NCI-H1417 treated with DMSO at 0.1 percent for 48 hours (cell line): Measurements from ENCODE around the gene HELZ2.

Experiments used
- DNase-seq: peaks from one replicate; lab custom pipeline; 2025; lab: John Stamatoyannopoulos, UW

Gene HELZ2

GRCh38 chr20:63538204-63539091 lies 35.6 kb downstream of the HELZ2 start:
- DNase-seq = peak; percentile 60

DNA sequence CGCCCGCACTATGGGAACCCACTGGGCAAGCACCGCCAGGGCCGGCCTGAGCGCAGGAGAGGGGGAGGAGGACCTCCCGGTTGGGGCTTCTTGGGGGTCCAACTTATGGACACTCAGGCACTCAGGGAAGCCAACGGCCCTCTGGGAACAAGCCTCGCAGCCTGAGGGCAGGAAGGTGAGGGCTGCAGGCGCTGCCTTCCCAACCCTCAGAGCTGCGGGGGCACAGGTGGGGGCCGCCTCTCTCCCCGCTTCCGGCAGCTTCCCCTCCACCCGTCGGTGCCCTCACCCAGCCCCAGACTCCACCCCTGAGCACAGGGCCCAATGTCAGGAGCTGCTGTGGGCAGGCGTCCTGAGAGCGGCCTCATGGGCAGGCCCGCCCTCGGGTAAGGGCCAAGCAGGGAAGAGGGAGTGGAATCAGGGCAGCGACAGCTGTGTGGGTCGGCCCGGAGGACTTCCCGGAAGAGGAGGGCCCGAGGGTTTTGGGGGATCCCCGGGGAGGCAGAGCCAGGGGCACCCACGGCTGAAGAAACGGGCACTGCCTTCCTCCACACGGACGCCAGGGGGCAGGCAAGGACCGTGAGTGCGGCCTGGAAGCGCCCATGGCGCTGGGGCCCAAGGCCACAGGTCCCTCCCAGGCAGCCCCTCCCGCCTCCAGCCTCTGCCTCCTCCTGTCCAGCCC lies 36.4 kb downstream of the HELZ2 start:
- peak; percentile 43 for DNase-seq

- no peak for DNase-seq
Observed at GRCh38 chr20:63536997-63537524, 37.0 kb downstream of the HELZ2 start, which contains the start of gene PTK6. TSS of gene PTK6 (minus strand) at chr20:63537376. CDS start at chr20:63537314, 62 bp downstream.

DNA sequence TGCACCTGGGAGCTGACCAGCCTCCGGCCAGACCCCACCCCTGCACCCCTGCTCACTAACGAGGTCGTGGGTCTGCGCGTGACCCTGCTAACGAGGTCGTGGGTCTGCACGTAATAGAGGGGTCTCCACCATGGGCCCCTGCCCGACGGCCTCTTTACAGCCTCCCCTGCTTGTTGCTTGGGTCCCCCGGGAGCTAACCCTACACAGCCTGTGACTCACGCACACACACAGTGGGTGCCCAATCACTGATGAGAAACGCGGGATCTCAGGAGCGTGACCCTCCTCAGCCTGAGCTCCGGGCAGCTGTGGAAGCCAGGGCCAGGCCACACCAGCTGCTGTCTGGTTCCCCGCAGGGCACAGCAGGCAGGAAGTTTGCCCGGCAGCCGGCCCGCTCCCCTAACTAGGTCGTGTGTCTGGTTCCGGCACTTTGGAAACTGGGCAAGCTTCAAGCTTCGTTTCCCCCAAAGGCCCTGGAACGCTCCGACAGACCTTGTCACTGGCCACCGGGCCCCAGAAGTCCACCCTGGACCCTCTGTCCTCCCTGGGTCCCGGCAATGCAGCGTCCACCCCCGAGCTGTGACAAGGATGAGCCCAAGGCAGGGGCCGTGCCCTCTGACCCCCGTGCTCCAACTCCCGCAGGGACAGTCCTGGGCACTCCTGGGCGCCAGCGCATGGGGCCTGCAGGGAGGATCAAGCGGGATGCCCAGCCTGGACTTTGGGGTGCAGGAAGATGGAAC lies 37.6 kb downstream of the HELZ2 start:
- DNase-seq = peak; percentile 50

DNA sequence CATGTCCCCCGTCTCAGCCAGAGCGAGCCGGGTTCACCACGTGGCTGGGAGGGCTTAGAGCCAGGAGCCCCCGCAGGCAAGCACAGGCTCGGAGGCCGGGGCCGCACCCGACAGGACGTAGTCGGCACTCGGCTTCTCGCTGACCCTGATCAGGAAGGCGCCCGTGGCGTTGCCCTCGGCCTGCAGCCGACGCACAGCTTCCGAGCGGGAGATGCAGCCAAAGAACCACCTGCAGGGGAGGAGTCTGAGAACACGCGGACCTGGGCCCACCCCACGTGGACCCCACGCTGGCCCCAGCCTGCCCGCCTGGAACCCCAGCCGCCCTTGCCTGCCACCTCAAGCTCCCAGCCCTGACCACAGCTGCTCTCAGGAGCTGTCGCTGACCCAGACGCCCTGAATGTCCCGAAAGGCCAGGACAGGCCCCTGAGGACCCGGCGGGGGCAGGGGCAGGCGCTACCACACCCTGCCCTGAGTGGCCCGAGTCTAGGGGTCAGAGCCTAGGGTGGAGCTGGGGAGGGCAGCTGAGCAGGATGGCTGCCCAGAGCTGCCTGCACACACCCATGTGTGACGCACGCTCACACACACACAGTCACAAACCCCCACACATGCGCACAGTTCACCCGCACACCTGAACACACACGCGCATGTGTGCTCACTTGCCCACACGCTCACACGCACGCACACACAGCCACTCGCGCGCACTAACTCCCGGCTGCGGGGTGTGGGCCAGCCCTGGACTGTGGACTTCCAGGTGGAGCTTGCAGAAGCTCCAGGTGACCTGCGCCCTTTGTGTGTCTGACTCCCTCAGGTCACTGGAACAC lies 39.0 kb downstream of the HELZ2 start:
- no peak for DNase-seq

DNA sequence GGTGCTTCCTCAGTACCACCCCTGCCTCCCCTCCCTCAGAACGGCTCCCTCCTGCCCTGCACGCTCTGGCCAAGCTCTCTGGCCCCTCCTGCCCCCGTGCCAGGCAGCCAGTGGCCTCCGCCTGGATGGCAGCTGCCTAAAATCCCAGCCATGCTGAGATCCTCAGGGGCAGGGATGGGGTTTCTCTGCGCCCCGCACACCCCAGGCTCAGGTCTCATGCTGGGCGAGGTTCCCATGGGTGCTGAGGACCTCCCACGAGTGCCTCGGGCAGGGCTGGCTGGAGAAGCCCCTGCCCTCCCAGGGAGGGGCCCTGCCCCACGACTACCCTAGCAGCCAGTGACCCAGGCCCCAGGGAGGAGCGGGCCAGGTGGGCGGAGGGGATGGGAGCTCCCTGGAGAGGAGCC lies 39.6 kb downstream of the HELZ2 start:
- DNase-seq = no peak

GRCh38 chr20:63533871-63534393 lies 40.1 kb downstream of the HELZ2 start:
- no peak for DNase-seq

DNA sequence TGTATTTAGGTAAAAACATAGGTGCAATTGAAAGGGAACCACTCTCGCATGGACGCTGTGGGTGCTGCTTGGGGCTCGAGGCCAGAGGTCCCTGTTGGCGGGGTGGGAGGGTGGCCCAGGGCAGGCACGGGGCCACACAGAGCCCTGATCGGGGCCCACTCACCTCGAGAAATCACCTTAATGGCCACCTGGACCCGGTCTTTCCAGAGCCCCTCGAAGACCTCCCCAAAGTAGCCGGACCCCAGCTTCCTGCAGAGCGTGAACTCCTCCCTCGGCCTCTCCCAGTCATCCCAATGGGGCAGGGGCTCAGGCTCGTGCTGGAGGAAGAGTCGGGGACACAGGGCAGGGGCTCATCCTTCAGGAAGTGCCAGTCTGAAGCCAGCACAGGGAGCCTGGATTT lies 40.7 kb downstream of the HELZ2 start:
- DNase-seq = no peak

- no peak for DNase-seq
Observed at GRCh38 chr20:63532449-63532971, 41.5 kb downstream of the HELZ2 start.

DNA sequence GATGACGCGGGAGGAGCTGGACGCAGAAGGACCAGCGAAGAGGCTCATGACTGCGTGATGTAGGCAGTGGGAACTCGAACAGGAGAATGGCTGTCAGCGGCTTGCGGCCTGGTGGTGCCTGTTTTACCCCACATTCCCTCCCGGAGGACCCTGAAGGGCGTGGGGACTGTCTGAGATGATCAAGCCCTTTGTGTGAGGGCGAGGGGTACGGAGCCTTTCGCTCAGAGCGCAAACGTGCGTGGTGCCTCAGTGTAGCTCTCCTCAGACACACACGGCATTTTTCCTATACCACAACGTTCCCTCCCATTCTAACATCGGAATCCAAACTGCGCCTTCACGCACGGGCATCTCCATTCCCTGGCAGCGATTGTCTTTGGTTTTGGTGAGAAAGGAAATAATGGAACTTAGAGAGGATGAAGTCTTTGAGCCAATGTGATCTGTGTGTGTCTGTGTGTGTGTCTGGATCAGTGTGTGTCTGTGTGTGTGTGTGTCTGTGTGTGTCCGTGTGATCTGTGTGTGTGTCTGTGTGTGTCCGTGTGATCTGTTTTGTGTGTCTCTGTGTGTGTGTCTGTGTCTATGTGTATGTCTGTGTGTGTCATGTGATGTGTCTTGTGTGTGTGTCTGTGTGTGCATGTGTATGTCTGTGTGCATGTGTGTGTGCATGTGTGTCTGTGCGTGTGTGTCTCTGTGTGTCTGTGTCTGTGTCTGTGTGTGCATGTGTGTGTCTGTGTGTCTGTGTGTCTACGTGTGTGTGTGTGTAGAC lies 42.2 kb downstream of the HELZ2 start:
- no peak for DNase-seq

- no peak for DNase-seq
Observed at GRCh38 chr20:63530788-63531160, 43.3 kb downstream of the HELZ2 start.

DNA sequence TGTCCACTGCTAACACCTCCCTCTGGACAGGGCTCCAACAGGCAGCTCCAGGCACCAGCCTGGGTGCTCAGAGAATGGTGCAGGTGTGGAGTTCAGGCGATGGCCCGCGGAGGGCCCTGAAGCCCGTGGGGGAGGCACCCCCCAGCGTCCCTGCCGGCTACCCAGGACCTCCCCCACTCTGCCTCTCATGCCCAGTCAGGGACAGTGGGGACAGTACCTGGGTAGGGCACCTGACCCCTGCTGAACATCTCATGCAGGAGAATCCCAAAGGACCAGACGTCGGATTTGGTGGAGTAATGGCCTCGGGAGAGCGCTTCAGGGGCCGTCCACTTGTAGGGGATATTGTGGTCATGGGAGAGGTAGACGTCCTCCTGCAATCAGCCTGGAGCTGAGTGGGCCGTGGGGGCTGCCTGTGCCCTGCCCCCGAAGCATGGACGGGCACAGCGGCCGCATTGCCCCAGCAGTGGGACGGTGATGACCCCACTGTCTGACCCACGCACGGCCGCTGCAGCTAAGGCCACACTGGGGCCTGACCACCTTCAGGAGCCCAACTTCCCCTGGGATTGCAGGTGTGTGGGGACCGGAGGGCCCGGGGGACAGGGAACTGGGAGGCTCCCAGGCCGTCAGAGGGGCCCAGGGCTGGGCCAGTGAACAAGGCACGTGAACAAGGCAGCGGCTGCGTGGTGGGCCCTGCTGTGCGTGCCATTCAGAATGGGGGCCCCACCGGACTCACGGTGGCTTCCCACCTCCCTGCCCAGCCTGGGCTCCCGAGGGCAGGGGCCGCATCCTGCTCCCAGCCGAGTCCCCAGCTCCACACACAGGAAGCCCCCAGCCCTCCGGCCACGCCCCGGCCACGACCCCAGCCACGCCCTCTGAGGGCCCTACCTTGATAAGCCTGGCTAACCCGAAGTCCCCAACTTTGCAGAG lies 43.9 kb downstream of the HELZ2 start:
- no peak for DNase-seq

DNA sequence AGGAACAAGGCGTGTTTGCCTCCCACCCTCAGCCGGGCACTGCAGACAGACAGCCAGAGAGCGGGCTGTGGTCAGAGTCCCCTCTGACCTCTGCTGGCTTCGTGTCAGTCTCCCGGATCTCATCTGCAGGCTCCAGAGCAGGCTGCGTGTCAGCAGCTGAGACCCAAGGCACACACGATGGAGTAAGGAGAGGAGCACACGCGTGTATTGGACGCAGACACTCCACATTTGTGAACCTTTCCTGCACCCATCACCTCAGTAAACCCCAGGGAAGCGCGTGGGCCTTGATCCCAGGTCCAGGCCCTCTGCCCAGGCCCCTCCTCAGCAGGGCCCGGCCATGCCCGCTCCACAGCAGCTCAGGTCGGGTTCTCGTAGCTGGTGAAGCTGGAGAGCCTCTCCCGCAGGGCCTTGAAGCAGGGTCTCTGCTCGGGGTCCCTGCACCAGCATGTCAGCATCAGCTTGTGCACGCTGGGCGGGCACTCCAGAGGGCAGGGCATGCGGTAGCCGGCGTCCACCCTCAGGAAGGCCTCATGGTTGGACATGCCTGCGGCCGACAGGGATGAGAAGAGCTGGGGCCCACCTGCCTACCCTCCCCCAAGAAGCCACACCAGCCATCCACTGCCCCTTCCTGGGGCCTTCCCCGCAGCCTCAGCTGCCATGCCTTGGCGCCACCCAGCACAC lies 44.7 kb downstream of the HELZ2 start:
- DNase-seq = no peak

- no peak for DNase-seq
Observed at GRCh38 chr20:63527184-63527583, 46.9 kb downstream of the HELZ2 start.

- no peak for DNase-seq
Observed at GRCh38 chr20:63525971-63526370, 48.1 kb downstream of the HELZ2 start.

DNA sequence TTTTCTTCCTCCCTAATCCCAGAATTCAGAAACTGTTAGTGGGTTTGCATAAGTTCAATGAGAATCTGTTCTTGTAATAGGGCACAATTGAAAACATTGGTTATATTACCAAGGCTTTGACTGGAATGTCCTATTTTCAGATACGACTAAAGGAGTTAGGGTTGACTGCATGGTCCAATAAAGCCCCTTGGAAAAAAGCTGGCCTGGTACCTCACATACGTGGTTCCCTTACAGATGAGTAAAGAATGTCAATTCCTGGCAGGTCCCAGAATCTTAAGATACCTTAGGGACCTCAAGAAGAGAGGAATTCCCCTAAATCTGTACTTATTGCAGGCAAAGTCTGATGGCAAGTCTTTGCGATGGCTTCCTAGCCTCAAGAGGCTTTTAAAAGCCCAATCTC lies 48.9 kb downstream of the HELZ2 start:
- no peak for DNase-seq
